Right atrium auricular region (tissue), 2 donors: ENCODE measurements around the gene RAMACL. TPM values are rescaled to one million over a fixed set of nuclear protein-coding genes. Genes with fewer than 3 reads are reported as not detected.
"Not testable (repeated sequence)": the region's sequence is repeated elsewhere in the genome, so short reads cannot be mapped to it uniquely, and the experiment has no call there.

Experiments used
- DNase-seq: peaks from one replicate; pipeline ENCODE4 v3.0.0-alpha.2; 2019; ENCODE audit warnings: low spot score
- H3K27ac ChIP-seq, 2 donors: fragments of 200-600 bp; sonication (generic); 1 replicate in 1 of 2; 2 replicates in 1 of 2; pipeline ENCODE4 v1.5.1; 2016 to 2019
- H3K27me3 ChIP-seq, 2 donors: fragments of 200-600 bp; sonication (generic); one replicate each; pipeline versions ENCODE4 v1.5.1 to v1.6.0; 2017 to 2019
- H3K36me3 ChIP-seq: fragments of 200-600 bp; sonication (generic); one replicate; pipeline ENCODE4 v1.5.1; 2016
- H3K4me1 ChIP-seq, 2 donors: fragments of 200-600 bp; sonication (generic); one replicate each; pipeline versions ENCODE4 v1.5.1 to v1.6.0; 2017 to 2019
- H3K4me3 ChIP-seq, 2 donors: fragments of 200-600 bp; sonication (generic); 1 replicate in 1 of 2; 2 replicates in 1 of 2; pipeline ENCODE4 v1.5.1; 2017 to 2019; ENCODE audit warnings: mild to moderate bottlenecking in 1 of 2, moderate library complexity in 1 of 2
- H3K9me3 ChIP-seq, 2 donors: fragments of 200-600 bp; sonication (generic); one replicate each; pipeline ENCODE4 v1.5.1; 2019
- total RNA-seq, 2 donors: library from RNA; depleted of rRNA; stranded (reverse); fragments of >200 nt; gene quantifications; one replicate each; pipeline ENCODE4 v1.1.0, GENCODE V29; 2016
- TF ChIP-seq, protein P1 (sequence below), 2 donors: fragments of 200-600 bp; sonication (generic); IDR thresholded peaks; one replicate each; pipeline ENCODE4 v1.5.1; 2019; ENCODE audit warnings: antibody characterized with exemption in 2 of 2

The RAMACL gene
- total RNA-seq, 2 donors from 2014 or later, result 0.20 to 0.52 TPM

DNA sequence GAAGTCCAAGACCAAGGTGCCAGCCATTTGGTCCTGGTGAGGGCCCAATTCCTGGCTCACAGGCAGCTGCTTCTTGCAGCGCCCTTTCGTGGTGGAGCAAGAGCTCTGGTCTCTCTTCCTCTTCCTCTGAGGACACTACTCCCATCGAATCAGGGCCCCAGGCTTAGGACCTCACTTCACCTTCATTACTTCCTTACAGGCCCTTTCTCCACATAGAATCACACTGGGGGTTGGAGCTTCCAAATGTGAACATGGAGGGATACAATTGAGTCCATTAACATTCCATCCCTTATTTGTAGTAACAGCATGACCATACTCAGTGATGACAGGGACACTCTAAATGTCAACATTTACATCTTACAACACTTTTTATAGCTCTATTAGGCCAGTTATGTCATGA, 2.3 kb downstream of the RAMACL start:
- Histone ChIP-seq H3K27me3 (no peaks in the 10 kb centered on the region), H3K4me3 (no peak overlapping the region), H3K9me3 (no peaks in the 10 kb centered on the region), H3K36me3 (no peaks in the 10 kb centered on the region), H3K27ac (no peak overlapping the region), H3K4me1 (peaks cover 0 to 19% of the 10 kb centered on the region in 2 donors)
- DNase-seq, result no peak
- TF ChIP-seq, protein P1, sequence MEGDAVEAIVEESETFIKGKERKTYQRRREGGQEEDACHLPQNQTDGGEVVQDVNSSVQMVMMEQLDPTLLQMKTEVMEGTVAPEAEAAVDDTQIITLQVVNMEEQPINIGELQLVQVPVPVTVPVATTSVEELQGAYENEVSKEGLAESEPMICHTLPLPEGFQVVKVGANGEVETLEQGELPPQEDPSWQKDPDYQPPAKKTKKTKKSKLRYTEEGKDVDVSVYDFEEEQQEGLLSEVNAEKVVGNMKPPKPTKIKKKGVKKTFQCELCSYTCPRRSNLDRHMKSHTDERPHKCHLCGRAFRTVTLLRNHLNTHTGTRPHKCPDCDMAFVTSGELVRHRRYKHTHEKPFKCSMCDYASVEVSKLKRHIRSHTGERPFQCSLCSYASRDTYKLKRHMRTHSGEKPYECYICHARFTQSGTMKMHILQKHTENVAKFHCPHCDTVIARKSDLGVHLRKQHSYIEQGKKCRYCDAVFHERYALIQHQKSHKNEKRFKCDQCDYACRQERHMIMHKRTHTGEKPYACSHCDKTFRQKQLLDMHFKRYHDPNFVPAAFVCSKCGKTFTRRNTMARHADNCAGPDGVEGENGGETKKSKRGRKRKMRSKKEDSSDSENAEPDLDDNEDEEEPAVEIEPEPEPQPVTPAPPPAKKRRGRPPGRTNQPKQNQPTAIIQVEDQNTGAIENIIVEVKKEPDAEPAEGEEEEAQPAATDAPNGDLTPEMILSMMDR (IDR thresholded peaks at IDR 0.05), result no peak

- Histone ChIP-seq H3K36me3 (no peaks in the 10 kb centered on the region), H3K27me3 (no peaks in the 10 kb centered on the region), H3K27ac (no peak overlapping the region), H3K4me3 (no peak overlapping the region), H3K4me1 (peaks cover 0 to 11% of the 10 kb centered on the region in 2 donors), H3K9me3 (no peaks in the 10 kb centered on the region)
- TF ChIP-seq, protein P1 (IDR thresholded peaks at IDR 0.05), result no peak
- no peak for DNase-seq
These were observed 3.1 kb downstream of the RAMACL start for GRCh38 chr6:166583230-166583965.

DNA sequence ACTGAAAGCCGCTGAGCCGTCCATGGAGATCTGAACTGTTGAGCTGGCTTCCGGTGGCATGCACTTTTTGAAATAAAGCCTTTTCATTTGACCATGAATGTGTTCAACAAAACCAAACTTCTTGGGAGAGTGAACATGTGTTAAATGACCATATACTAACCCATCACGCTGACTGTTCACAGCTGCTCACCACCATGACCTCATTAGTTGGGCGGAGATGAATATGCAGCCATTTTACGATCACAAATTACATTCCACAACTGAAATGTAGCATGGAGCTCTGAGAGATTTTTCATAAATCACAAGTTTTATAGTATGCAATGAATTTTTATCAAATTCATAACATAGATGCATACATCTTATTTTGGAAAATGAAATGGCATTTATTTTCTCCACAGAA, 4.2 kb downstream of the RAMACL start:
- TF ChIP-seq, protein P1 (IDR thresholded peaks at IDR 0.05), result no peak
- no peak for DNase-seq
- Histone ChIP-seq H3K9me3 (no peaks in the 10 kb centered on the region), H3K36me3 (no peaks in the 10 kb centered on the region), H3K27ac (no peak overlapping the region), H3K4me1 (peaks cover 0 to 7% of the 10 kb centered on the region in 2 donors), H3K27me3 (no peaks in the 10 kb centered on the region), H3K4me3 (no peak overlapping the region)

- not testable (repeated sequence) for H3K4me3 ChIP-seq, H3K4me1 ChIP-seq, H3K27ac ChIP-seq, H3K9me3 ChIP-seq, H3K27me3 ChIP-seq, H3K36me3 ChIP-seq, DNase-seq
These were observed 4.7 kb downstream of the RAMACL start for GRCh38 chr6:166581801-166582200.

- no peaks in the 10 kb centered on the region for H3K9me3 ChIP-seq
- H3K4me3 ChIP-seq, result no peak overlapping the region
- TF ChIP-seq, protein P1 (IDR thresholded peaks at IDR 0.05), result no peak
- peaks cover 0 to 7% of the 10 kb centered on the region in 2 donors for H3K4me1 ChIP-seq
- no peaks in the 10 kb centered on the region for H3K27me3 ChIP-seq
- H3K27ac ChIP-seq, result no peak overlapping the region
- no peak for DNase-seq
- no peaks in the 10 kb centered on the region for H3K36me3 ChIP-seq
These were observed 5.4 kb downstream of the RAMACL start for GRCh38 chr6:166581091-166581511.

DNA sequence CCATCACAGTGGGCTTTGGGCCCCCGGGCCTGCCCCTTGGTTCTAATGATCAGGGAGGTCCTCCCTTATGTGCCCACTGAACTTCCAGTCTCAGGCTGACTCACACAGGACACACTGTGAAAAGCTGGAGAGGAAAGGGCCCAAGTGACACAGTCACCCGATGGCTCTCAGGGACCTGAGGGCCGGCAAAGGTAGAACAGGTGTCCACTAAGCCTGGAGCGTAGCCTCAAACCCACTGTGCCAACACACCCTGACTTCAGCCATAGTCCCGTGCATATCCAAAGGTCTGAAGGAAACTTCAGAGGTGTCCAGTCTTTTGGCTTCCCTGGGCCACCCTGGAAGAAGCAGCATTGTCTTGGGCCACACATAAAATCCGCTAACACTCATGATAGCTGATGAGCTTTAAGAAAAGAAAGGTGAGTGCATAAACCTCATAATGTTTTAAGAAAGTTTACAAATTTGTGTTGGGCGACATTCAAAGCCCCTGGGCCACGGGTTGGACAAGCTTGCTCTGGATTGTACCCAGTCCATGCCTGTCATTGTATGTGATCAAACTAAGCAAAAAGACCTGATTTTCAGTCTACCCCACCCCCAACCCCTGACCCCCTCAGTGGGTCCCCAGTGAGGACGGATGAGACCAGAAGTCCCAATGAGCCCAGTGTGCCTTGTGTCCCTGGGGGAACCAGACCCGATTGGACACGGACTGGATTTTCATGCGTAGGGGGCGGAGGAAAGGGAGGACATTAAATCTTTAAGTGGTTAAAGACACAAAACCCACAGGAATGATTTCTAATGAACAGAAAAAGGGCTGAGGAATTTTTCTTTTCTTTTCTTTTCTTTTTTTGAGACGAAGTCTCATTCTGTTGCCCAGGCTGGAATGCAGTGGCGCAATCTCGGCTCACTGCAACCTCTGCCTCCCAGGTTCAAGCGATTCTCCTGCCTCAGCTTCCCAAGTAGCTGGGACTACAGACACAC, 6.1 kb downstream of the RAMACL start:
- peaks cover 0 to 12% of the 10 kb centered on the region in 2 donors for H3K4me1 ChIP-seq
- no peak for DNase-seq
- no peak overlapping the region for H3K4me3 ChIP-seq
- no peaks in the 10 kb centered on the region for H3K9me3 ChIP-seq
- TF ChIP-seq, protein P1 (IDR thresholded peaks at IDR 0.05), result no peak
- no peaks in the 10 kb centered on the region for H3K27me3 ChIP-seq
- no peak overlapping the region for H3K27ac ChIP-seq
- no peaks in the 10 kb centered on the region for H3K36me3 ChIP-seq
